ENCODE measurements around the gene LDHA.
"Not testable (repeated sequence)": the region's sequence is repeated elsewhere in the genome, so short reads cannot be mapped to it uniquely, and the experiment has no call there.

The LDHA gene

DNA sequence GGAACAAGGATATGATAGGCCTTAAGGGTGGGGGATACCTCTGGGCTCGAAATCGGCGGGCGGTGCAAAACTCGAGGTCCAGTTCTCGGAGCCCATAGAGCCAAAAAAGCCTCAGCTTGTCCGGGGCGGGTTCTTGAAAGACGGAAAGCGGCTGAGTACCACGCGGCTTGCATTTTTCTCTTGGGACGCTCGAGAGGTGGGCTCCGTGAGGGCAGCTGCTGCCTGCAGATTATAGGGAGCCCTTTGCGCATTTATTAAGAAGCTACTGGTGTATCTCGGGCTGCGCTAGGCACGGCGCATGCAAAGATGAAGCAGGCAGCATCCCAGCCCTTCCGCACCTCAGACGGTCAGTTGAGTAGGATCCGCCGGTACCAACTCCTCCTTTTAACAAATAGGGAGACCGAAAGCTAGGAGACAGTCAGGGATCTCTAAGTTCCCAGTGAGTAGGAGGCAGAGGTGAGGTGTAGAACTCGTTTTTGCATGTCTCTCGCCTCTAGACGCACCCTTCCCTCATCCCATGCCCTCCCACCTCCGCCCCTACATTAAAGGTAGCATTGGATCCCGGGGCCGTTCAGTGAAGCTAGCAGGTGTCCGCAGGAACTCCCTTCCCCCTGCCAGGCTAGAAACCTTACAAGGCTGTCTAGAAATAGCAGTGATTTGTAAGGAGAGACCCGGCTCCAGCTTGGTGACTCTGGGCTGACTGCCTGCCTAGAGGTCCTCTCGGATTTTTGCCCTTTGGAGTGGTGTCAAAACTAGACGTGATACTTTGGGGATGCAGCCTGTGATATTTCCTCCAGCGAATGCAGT is 768 bp downstream of the LDHA start:
- peak; percentile 12 for DNase-seq (ENCODE audit: low read depth)

DNA sequence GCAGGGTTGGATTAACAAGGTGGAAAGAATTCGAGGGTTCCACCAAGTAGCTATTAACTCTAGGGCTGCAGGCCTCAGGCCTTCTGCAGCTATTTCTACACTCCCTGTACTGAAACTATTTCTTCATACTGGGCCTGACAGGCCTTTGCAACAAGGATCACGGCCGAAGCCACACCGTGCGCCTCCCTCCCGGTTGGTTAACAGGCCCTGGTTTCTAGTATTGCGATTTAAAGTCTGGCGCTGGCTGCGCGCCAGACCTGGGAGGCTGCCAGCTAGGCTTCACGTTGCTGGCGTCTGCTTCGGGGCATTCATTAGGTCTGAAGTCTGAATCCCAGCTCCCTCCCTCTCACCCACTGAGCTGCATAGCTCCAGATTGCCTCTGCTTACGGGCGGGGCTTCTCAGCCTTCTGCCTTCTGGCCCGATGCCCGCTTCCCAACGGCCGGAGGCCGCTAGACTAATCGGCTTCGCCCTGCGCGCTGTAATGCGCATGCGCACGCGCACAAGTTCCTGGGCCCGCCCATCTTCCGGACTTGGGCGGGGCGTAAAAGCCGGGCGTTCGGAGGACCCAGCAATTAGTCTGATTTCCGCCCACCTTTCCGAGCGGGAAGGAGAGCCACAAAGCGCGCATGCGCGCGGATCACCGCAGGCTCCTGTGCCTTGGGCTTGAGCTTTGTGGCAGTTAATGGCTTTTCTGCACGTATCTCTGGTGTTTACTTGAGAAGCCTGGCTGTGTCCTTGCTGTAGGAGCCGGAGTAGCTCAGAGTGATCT is 1.6 kb downstream of the LDHA start:
- DNase-seq (ENCODE audit: low read depth), result peak; percentile 92

DNA sequence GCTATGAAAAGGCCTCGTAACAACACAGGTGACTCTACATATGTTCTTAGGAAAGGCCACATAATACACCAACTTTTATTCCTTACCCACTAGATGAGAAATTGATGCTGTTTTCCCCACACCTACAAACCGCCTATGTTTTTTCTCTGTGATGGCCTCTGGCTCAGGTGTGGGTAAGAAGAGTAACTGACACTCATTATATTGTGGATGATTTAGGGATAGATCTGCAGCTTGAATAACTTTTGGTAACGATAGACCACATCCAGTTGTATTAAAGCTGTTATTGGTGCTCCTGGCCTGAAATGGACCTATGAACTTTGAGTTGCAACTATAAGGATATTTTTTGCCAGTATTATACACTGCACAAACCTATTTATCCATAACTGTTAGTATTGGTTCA is 3.6 kb downstream of the LDHA start:
- no peak for DNase-seq (ENCODE audit: low read depth)

DNA sequence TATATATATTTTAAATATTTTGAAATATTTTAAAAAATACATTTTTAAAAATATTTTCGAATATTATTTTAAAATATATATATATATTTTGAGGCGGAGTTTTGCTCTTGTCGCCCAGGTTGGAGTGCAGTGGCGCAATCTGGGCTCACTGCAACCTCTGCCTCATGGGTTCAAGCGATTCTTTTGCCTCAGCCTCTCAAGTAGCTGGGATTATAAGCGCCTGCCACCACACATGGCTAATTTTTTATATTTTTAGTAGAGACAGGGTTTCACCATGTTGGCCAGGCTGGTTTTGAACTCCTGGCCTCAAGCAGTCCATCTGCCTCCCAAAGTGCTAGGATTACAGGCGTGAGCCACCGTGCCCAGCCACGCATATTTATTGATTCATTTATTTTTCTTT is 6.7 kb downstream of the LDHA start:
- not testable (repeated sequence) for DNase-seq (ENCODE audit: low read depth)

DNA sequence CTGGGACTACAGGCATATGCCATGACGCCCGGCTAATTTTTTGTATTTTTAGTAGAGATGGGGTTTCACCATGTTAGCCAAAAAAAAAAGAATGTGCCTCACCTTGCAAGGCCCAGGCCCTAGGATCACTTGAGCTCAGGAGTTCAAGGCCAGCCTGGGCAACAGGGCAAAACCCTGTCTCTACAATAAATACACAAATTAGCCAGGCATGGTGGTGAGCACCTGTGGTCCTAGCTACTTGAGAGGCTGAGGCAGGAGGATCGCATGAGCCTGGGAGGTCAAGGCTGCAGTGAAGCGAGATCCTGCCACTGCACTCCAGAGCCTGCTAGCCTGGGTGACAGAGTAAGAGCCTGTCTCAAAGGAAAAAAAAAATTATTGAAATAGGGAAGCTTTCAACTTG is 9.7 kb downstream of the LDHA start:
- no peak for DNase-seq (ENCODE audit: low read depth)

DNA sequence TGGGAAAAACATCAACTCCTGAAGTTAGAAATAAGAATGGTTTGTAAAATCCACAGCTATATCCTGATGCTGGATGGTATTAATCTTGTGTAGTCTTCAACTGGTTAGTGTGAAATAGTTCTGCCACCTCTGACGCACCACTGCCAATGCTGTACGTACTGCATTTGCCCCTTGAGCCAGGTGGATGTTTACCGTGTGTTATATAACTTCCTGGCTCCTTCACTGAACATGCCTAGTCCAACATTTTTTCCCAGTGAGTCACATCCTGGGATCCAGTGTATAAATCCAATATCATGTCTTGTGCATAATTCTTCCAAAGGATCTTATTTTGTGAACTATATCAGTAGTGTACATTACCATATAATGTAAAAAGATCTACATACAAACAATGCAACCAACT is 13.0 kb downstream of the LDHA start:
- DNase-seq (ENCODE audit: low read depth), result not testable (repeated sequence)

DNA sequence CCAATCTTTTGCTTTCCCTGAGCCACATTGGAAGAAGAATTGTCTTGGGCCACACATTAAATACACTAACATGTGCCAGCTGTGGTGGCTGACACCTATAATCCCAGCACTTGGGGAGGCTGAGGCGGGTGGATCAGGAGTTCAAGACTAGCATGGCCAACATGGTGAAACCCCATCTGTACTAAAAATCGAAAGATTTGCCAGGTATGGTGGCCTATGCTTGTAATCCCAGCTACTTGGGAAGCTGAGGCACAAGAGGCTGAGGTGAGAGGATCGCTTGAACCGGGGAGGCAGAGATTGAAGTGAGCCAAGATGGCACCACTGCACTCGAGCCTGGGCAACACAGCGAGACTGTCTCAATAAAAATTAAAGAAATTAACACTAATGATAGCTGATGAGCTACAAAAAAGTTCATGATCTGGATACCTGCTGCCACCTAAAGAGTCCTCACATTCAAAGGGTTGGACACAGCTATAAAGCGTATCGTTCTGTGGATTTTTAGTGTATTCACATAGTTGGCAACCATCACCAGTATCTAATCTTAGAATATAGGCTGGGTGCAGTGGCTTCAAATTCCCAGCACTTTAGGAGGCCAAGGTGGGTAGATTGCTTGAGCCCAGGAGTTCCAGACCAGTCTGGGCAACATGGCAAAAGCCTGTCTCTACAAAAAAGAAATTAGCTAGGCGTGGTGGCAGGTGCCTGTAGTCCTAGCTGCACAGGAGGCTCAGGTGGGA is 14.4 kb downstream of the LDHA start:
- no peak for DNase-seq (ENCODE audit: low read depth)

DNA sequence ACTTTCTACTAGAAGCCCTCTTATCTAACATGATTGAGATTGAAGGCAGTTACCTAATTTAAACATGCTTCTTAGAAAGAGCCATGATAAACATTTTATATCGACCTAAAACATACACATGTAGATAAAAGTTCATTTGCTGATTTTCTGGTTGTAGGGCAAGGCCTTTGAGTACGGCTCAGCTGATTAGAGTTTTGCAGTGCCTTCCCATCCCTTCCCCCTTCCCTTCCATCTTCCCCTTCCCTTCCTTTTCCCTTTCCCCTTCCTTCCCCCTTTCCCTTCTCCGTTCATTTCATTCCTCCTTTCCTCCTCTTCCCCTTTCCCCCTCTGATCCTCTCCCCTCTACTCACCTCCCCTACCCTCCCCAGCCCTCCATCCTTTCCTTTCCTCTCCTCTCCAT is 22.1 kb downstream of the LDHA start:
- no peak for DNase-seq (ENCODE audit: low read depth)

DNA sequence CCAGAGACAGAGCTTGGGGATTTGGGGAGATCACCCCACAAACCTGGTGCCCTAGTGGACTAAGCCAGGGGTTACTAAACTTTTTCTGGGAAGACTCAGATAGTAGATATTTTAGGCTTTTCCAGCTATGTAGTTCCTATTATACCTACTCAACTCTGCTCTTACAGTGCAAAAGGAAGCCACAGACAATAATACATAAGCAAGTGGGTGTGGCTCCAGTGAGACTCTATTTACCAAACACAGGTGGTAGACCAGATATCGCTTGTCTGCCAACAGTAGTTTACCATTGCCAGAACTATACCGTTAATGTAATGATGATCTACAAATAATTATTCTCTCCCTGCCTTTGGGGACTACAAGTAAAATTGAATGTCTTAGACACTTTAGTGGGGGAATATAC is 24.7 kb downstream of the LDHA start:
- no peak for DNase-seq (ENCODE audit: low read depth)

DNA sequence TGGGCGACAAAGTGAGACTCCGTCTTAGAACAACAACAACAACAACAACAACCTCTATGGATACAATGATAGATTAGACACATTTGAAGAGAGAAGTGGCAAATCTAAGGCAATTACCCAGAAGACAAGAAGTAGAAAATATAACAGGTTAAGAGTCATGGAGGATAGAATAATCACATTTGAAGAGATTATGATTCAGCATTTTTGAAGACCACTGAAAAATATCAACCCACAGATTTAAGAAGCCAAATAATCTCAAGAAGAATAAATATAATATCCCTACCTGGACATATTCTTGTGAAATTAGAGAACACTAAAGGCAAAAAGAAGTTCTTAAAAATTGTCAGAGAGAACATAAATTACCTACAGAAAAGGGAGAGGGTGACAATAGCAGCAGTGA is 25.7 kb downstream of the LDHA start:
- DNase-seq (ENCODE audit: low read depth), result no peak

DNA sequence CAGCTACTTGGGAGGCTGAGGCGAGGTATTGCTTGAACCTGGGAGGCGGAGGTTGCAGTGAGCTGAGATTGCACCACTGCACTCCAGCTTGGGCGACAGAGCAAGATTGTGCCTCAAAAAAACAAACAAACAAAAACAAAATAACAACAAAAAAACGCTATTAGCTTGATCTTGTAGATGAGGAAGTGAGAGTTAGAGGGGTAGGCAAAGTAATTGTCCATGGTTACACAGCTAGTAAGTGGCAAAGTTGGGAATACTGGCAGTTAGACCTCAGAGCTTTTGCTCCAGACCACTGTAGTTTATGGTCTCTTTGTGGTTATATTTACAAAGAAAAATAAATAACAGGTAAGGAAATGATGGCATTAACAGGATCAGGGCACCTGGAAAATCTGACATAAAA is 32.9 kb downstream of the LDHA start:
- DNase-seq (ENCODE audit: low read depth), result no peak

DNA sequence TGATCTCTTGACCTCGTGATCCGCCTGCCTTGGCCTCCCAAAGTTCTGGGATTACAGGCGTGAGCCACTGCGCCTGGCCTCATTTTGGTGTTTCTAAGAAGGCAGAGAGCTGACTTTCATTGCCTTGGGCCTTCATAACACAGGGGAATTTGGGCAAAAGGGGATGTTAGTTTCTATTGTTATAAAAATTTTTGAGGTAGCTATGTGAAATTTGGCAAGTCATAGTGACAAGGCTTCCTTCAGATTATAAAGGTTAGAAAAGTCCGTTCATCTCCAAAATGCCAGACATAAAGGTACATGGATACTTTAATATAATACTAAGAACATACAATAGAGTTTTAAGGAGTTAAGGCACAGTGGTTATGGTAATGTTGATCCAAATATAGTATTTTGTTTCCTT is 35.0 kb downstream of the LDHA start:
- DNase-seq (ENCODE audit: low read depth), result no peak

DNA sequence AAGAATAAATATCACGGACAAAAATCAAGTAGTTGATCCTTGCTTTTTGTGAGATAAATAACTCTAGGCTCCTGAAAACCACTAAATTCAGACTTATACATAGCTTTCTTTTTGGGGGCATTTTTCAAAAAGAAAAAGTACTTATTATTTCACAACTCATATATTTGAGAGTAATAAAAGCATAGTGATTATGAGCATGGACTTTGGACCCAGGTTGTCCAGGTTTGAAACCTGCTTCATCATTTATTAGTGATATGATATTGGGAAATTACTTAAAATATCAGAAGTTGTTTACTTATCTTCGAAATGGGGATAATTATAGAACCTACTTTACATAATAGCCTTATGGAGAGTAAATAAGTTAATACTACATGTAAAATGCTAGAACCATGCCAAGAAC is 44.3 kb downstream of the LDHA start:
- no peak for DNase-seq (ENCODE audit: low read depth)

DNA sequence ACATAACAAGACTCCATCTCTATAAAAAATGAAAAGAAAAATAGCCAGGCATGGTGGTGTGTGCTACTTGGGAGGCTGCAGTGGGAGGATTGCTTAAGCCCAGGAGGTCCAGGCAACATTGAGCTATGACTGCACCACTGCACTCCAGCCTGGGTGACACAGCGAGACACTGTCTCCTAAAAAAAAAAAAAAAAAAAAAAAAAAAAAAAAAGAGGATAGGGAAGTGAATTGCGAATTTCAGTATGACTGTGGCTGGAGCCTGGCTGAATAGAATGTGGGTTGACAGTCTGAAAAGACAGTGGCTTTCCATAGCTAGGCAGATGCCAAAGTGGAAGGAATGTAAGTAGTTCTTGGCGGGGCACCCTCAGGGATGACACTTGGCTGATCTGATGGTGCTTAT is 54.9 kb downstream of the LDHA start:
- no peak for DNase-seq (ENCODE audit: low read depth)

DNA sequence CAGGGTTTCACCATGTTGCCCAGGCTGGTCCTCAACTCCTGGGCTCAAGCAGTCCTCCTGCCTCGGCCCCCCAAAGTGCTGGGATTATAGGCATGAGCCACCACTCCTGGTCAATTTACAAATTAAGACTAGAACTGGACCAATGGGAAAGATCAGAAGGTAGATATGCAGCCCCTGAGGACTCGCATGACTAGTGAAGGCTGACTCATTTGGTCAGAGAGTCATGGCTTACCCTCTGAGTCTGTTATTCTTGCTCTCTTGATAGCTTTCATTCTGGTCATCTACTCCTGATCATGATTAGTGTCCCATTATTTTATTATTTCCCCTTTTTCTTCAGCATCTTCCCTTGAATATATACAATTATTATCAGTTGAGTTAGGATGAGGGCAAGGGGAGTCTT is 58.6 kb downstream of the LDHA start:
- no peak for DNase-seq (ENCODE audit: low read depth)

DNA sequence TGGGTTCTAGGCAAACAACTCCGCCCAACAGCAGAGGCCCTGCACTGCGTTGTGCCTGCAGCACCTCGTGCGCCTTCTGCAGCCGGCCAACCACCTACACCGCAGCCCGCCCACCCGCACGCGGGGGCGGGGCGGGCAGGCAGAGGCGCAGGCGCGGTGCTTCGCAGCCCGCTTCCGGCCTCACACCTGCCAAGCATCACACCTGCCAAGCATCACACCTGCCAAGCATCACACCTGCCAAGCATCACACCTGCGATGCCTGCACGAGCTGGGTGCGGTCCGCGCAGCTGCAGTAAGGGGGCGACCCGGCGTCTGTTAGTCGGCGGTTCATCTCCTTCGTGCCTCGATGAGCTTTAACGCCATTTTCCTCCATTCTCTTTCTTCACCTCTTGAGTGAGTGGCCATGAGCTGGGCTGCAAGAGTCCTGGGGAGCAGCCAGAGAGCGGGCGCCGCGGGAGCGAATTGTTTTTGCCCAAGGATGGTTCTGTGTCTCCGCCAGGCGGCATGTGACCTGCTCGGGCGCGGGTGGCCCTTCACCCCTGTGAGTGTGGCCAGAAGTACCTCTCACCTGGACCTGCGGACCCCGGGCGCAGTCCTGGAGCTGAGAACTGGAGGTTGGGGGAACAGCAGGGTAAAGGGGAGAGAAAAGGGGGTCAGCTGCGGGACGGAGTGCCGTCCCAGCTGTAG is 61.5 kb downstream of the LDHA start, which contains the start of gene LDHAL6A:
Gene LDHAL6A, plus strand, starts transcription at position 171 of the 687 bp plus-strand sequence. CDS start 825 bp downstream, outside the sequence.
- DNase-seq (ENCODE audit: low read depth), result no peak

DNA sequence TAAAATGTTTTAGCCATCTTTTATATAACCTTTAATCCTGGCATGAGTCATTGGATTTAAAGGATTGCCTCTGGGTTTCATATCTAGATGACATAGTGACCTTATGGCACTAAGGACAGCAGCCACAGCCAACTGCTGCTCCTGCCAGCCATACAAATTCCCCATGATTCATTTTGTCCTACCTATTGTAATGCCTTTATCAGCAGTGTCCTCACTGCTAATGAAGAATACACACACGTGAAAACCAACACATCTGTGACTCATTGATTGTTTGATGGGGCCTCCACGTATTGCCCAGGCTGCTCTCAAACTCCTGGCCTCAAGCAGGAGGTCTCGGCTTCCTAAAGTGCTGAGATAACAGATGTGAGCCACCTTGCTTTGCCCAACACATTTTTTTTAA is 63.1 kb downstream of the LDHA start:
- no peak for DNase-seq (ENCODE audit: low read depth)

All from activated T-helper 9 cell treated with anti-CD3 and anti-CD28 coated beads, Interleukin-2, amount 50 U/mL, for 16 hours (primary cell).